HepG2 (cell line): ENCODE results near the gene SUDS3. TPM values are rescaled to one million over a fixed set of nuclear protein-coding genes. Genes with fewer than 3 reads are reported as not detected.

ENCODE experiments used
- ATAC-seq: fragments of 200-7000 bp; cut with Tn5 transposase; 3 replicates; pipeline ENCODE4 v1.9.1; 2020; ENCODE audit warnings: mild to moderate bottlenecking, moderate library complexity
- BruUV-seq: library from RNA; stranded (reverse); fragments of 400-500 nt; replicated peaks from 2 replicates; lab custom pipeline; 2021; lab: Mats Ljungman, UMichigan
- CTCF ChIA-PET: fragments of 300-600 bp; formaldehyde crosslinking; extraction: SDS; loops from one replicate; lab custom pipeline; 2021; ENCODE audit warnings: low total read pairs, inconsistent platforms, low intra/inter-chr PET ratio; lab: Yijun Ruan, JAX
- POLR2A ChIA-PET: fragments of 350-600 bp; sonication (Branson Sonifier 250); formaldehyde crosslinking; loops from one replicate; lab custom pipeline; 2020; ENCODE audit warnings: antibody characterized with exemption, inconsistent platforms; lab: Yijun Ruan, JAX
- DNase-seq: peaks from one replicate; pipeline ENCODE4 v3.0.0-alpha.2; 2015; ENCODE audit warnings: low spot score
- FAIRE-seq: peaks from 3 replicates; lab custom pipeline; 2011; peaks lifted over from hg19 to GRCh38; lab: Jason Lieb, UNC
- H2AFZ ChIP-seq: one replicate; pipeline ENCODE4 v1.6.1; 2011; ENCODE audit warnings: low read length, inconsistent platforms
- H3K27ac ChIP-seq: fragments of 300-600 bp; 3 replicates; pipeline ENCODE4 v1.8.0; 2011; ENCODE audit warnings: mixed run types, mild to moderate bottlenecking, mixed read lengths, low read length, inconsistent platforms; ENCODE audit not compliant: insufficient read depth; ENCODE audit errors: extremely low read length
- H3K27me3 ChIP-seq, 2 experiments: fragments of 200-600 bp in 1 of 2; 2 replicates in 1 of 2; 3 replicates in 1 of 2; pipeline versions ENCODE4 v1.6.0 to v1.8.0; 2011; ENCODE audit warnings: low read length in 2 of 2, mild to moderate bottlenecking in 2 of 2, moderate library complexity in 2 of 2, inconsistent platforms in 1 of 2; ENCODE audit not compliant: insufficient read depth in 2 of 2, control insufficient read depth in 1 of 2
- H3K36me3 ChIP-seq, 2 experiments: fragments of 200-600 bp in 1 of 2; replicated peaks in 1 of 2; 2 replicates in 1 of 2; 3 replicates in 1 of 2; pipeline versions ENCODE4 v1.5.1 to v1.8.0; 2011; ENCODE audit warnings: low read length in 2 of 2, inconsistent platforms in 1 of 2; ENCODE audit not compliant: insufficient read depth in 2 of 2, control insufficient read depth in 1 of 2
- H3K4me1 ChIP-seq: 2 replicates; pipeline ENCODE4 v1.5.1; 2012; ENCODE audit warnings: low read length, inconsistent platforms; ENCODE audit not compliant: insufficient read depth
- H3K4me2 ChIP-seq: 2 replicates; pipeline ENCODE4 v1.6.0; 2011; ENCODE audit warnings: low read depth, low read length, inconsistent platforms
- H3K4me3 ChIP-seq, 3 experiments: fragments of 200-600 bp in 1 of 3; sonication (generic), shearing (Covaris generic) in 1 of 3; replicated peaks in 1 of 3; 2 replicates each; pipeline ENCODE4 v1.5.1; 2011 to 2016; ENCODE audit warnings: low read length in 3 of 3, inconsistent platforms in 2 of 3, low read depth in 2 of 3, mild to moderate bottlenecking in 2 of 3, control low read depth in 1 of 3, mixed read lengths in 1 of 3; ENCODE audit not compliant: insufficient read depth in 1 of 3
- H3K79me2 ChIP-seq: one replicate; pipeline ENCODE4 v1.6.1; 2011; ENCODE audit warnings: low read length, inconsistent platforms; ENCODE audit not compliant: insufficient read depth
- H3K9ac ChIP-seq: 2 replicates; pipeline ENCODE4 v1.6.0; 2011; ENCODE audit warnings: mild to moderate bottlenecking, low read depth, low read length, inconsistent platforms; ENCODE audit not compliant: insufficient read depth
- H3K9me3 ChIP-seq: 2 replicates; pipeline ENCODE4 v1.5.1; 2012; ENCODE audit warnings: mild to moderate bottlenecking, low read length
- H4K20me1 ChIP-seq: 2 replicates; pipeline ENCODE4 v1.6.0; 2011; ENCODE audit warnings: inconsistent platforms, mild to moderate bottlenecking, low read length, moderate library complexity; ENCODE audit not compliant: insufficient read depth
- ARID2 ChIP-seq: sonication (generic); formaldehyde crosslinking; IDR thresholded peaks from 2 replicates; pipeline ENCODE4 v1.8.1; 2022; ENCODE audit warnings: mild to moderate bottlenecking, missing genetic modification reagents, borderline replicate concordance
- ATF2 ChIP-seq: sonication (generic); formaldehyde crosslinking; IDR thresholded peaks from 2 replicates; pipeline ENCODE4 v1.4.0; 2020; ENCODE audit warnings: missing genetic modification reagents
- HDAC1 ChIP-seq: sonication (generic); formaldehyde crosslinking; IDR thresholded peaks from 2 replicates; pipeline ENCODE4 v1.5.1; 2020; ENCODE audit warnings: mild to moderate bottlenecking, missing genetic modification reagents
- KAT2B ChIP-seq: fragments of 150-350 bp; IDR thresholded peaks from 2 replicates; pipeline ENCODE4 v1.6.1; 2014; ENCODE audit warnings: low read depth, low read length, borderline replicate concordance
- REL ChIP-seq: sonication (generic); formaldehyde crosslinking; conservative IDR thresholded peaks from 2 replicates; pipeline ENCODE4 v1.8.0; 2022; ENCODE audit warnings: mild to moderate bottlenecking, missing genetic modification reagents, moderate library complexity
- SATB2 ChIP-seq: sonication (generic); formaldehyde crosslinking; IDR thresholded peaks from 2 replicates; pipeline ENCODE4 v1.5.0; 2020; ENCODE audit warnings: missing genetic modification reagents
- SNAPC5 ChIP-seq: sonication (generic); formaldehyde crosslinking; IDR thresholded peaks from 2 replicates; pipeline ENCODE4 v1.8.1; 2023; ENCODE audit warnings: mild to moderate bottlenecking, missing genetic modification reagents, borderline replicate concordance
- SRSF1 ChIP-seq: fragments of 200-400 bp; formaldehyde crosslinking; optimal IDR thresholded peaks from 2 replicates; pipeline ENCODE3; 2017; ENCODE audit warnings: mild to moderate bottlenecking, low read depth, low read length, moderate library complexity
- THAP11 ChIP-seq: IDR thresholded peaks from 2 replicates; pipeline ENCODE4 v1.6.1; 2016; ENCODE audit warnings: missing biosample characterization, missing genetic modification reagents
- TMF1 ChIP-seq: sonication (generic); formaldehyde crosslinking; IDR thresholded peaks from 2 replicates; pipeline ENCODE4 v1.8.1; 2022; ENCODE audit warnings: low read depth, missing genetic modification reagents
- ZBTB34 ChIP-seq: sonication (generic); formaldehyde crosslinking; IDR thresholded peaks from 2 replicates; pipeline ENCODE4 v1.8.0; 2022; ENCODE audit warnings: mild to moderate bottlenecking, missing genetic modification reagents
- ZBTB38 ChIP-seq: sonication (generic); formaldehyde crosslinking; IDR thresholded peaks from 2 replicates; pipeline ENCODE4 v1.5.1; 2020; ENCODE audit warnings: mild to moderate bottlenecking, missing genetic modification reagents
- ZNF230 ChIP-seq: sonication (generic); formaldehyde crosslinking; IDR thresholded peaks from 2 replicates; pipeline ENCODE4 v1.4.0; 2020; ENCODE audit warnings: mild to moderate bottlenecking, missing genetic modification reagents
- ZNF260 ChIP-seq: sonication (generic); formaldehyde crosslinking; IDR thresholded peaks from 2 replicates; pipeline ENCODE4 v1.4.0; 2020; ENCODE audit warnings: missing genetic modification reagents, low read depth, mild to moderate bottlenecking, borderline replicate concordance
- ZNF383 ChIP-seq: sonication (generic); formaldehyde crosslinking; IDR thresholded peaks from 2 replicates; pipeline ENCODE4 v1.4.0; 2020; ENCODE audit warnings: missing genetic modification reagents, mild to moderate bottlenecking, borderline replicate concordance
- ZNF562 ChIP-seq: sonication (generic); formaldehyde crosslinking; IDR thresholded peaks from 2 replicates; pipeline ENCODE4 v1.8.0; 2022; ENCODE audit warnings: missing genetic modification reagents, borderline replicate concordance
- ZNF644 ChIP-seq: IDR thresholded peaks from 2 replicates; pipeline ENCODE4 v1.6.1; 2016; ENCODE audit warnings: low read depth
- WGBS: methylation state at CpG from one replicate; pipeline ENCODE4 v1.1.6; 2017; ENCODE audit warnings: low lambda C conversion rate; 5-methylcytosine and 5-hydroxymethylcytosine counted together
- in situ Hi-C: cut with HindIII; loops from 2 replicates; pipeline ENCODE4 v1.10.0; 2017; ENCODE audit warnings: low pct_unique_long_range_greater_than_20kb; ENCODE audit not compliant: extremely low pct_ligation_motif_present
- intact Hi-C: fragments of 100-400 bp; cut with micrococcal nuclease; formaldehyde crosslinking; loops from one replicate; pipeline ENCODE4 v1.10.0; 2022; ENCODE audit not compliant: unreplicated experiment
- polyA plus RNA-seq, 8 experiments: library from polyadenylated mRNA; depleted of rRNA in 3 of 8; stranded (reverse) in 7 of 8; unstranded in 1 of 8; fragments of >200 nt; fragmentation: Illumina TruSeq in 4 of 8; extraction: Trizol in 4 of 8; gene quantifications; 2 replicates each; pipeline versions ENCODE4 v1.2.1 to v1.2.3, GENCODE V29; 2011 to 2016; ENCODE audit warnings: low read depth in 4 of 8, missing spikeins in 1 of 8, mixed read lengths in 1 of 8; ENCODE audit not compliant: insufficient read depth in 1 of 8
- total RNA-seq, 5 experiments: library from RNA; depleted of rRNA; stranded (reverse); fragments of >200 nt; fragmentation: Illumina TruSeq; extraction: Trizol; gene quantifications; 2 replicates each; pipeline ENCODE4 v1.2.3, GENCODE V29; 2016; ENCODE audit warnings: low read depth in 1 of 5
- TF ChIP-seq, protein P1 (sequence below): IDR thresholded peaks from 2 replicates; pipeline ENCODE4 v1.6.1; 2016; ENCODE audit warnings: missing biosample characterization, missing genetic modification reagents, low read depth
- TF ChIP-seq, protein P2 (sequence below): sonication (generic); formaldehyde crosslinking; IDR thresholded peaks from 2 replicates; pipeline ENCODE4 v1.5.0; 2020; ENCODE audit warnings: mild to moderate bottlenecking, missing genetic modification reagents

The SUDS3 gene
- total and polyA plus RNA-seq, 2 of the 13 experiments (the other 11 are each of a cell fraction or from before 2014, with no cell fraction given) = 20.2 to 33.1 TPM

DNA sequence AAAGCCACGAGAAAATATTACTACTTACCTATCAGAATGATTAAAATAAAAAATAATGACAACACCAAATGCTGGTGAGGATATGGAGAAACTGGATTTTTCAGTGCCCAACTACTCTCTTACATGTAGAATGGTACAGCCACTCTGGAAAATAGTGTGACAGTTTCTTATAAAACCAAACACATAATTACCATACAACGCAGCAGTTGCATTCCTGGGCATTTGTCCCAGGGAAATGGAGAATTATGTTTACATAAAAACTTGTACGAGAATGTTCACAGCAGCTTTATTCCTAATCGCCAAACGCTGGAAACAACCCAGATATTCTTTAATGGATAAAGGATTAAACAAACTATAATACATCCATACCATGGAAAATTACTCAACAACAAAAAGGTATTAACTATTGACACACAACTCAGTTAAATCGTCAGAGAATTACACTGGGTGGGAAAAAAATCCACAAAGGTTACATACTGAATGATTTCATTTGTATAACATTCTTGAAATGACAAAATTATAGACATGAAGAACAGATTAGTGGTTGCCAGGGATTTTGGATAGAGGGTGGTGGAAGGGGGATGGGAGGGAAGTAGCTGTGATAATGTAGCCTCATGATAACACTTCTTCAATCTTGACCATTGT, 39.0 kb upstream of the SUDS3 start:
- ATAC-seq (no peak), DNase-seq (no peak), FAIRE-seq (no peak)
- no peaks in the 10 kb centered on the region for H3K36me3 ChIP-seq
- no peak overlapping the region for H2AFZ ChIP-seq
- in situ Hi-C loops (no loop called here), intact Hi-C loops (no loop called here)
- no TSS peak for BruUV-seq
- H3K4me2 ChIP-seq = no peak overlapping the region
- peaks cover 5% of the 10 kb centered on the region; the same call in 1 of the 2 replicates for H3K4me1 ChIP-seq
- no peaks in the 10 kb centered on the region for H3K27me3 ChIP-seq
- no peaks in the 10 kb centered on the region for H3K9me3 ChIP-seq
- no peak overlapping the region for H3K27ac ChIP-seq
- H3K9ac ChIP-seq = no peak overlapping the region
- peaks cover 2% of the 10 kb centered on the region for H3K79me2 ChIP-seq
- H4K20me1 ChIP-seq = no peaks in the 10 kb centered on the region
- POLR2A ChIA-PET = no interaction called here
- no peak overlapping the region for H3K4me3 ChIP-seq
- WGBS = 93% methylated on average over 6 of the region's 6 CpGs
- CTCF ChIA-PET = no interaction called here
- no peak for TF ChIP-seq TMF1
- no peak for TF ChIP-seq ZNF644 (CRISPR knock-in tag)
- no peak for TF ChIP-seq SRSF1
- no peak for TF ChIP-seq KAT2B
- TF ChIP-seq ZNF383 (CRISPR knock-in tag) = no peak
- TF ChIP-seq, protein P1, sequence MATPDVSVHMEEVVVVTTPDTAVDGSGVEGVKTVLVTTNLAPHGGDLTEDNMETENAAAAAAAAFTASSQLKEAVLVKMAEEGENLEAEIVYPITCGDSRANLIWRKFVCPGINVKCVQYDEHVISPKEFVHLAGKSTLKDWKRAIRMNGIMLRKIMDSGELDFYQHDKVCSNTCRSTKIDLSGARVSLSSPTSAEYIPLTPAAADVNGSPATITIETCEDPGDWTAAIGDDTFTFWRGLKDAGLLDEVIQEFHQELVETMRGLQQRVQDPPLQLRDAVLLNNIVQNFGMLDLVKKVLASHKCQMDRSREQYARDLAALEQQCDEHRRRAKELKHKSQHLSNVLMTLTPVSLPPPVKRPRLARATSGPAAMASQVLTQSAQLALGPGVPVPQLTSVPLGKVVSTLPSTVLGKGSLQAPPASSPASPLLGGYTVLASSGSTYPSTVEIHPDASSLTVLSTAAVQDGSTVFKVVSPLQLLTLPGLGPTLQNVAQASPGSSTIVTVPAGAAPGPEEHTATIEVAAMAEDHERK = no peak
- TF ChIP-seq, protein P2, sequence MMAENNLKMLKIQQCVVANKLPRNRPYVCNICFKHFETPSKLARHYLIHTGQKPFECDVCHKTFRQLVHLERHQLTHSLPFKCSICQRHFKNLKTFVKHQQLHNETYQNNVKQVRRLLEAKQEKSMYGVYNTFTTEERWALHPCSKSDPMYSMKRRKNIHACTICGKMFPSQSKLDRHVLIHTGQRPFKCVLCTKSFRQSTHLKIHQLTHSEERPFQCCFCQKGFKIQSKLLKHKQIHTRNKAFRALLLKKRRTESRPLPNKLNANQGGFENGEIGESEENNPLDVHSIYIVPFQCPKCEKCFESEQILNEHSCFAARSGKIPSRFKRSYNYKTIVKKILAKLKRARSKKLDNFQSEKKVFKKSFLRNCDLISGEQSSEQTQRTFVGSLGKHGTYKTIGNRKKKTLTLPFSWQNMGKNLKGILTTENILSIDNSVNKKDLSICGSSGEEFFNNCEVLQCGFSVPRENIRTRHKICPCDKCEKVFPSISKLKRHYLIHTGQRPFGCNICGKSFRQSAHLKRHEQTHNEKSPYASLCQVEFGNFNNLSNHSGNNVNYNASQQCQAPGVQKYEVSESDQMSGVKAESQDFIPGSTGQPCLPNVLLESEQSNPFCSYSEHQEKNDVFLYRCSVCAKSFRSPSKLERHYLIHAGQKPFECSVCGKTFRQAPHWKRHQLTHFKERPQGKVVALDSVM (CRISPR knock-in tag) = no peak
- TF ChIP-seq REL (CRISPR knock-in tag) = no peak
- TF ChIP-seq ZNF260 = no peak
- no peak for TF ChIP-seq THAP11 (CRISPR knock-in tag)
- no peak for TF ChIP-seq ZBTB38 (CRISPR knock-in tag)
- no peak for TF ChIP-seq ZBTB34 (CRISPR knock-in tag)
- TF ChIP-seq HDAC1 (CRISPR knock-in tag) = no peak
- TF ChIP-seq ARID2 = no peak
- no peak for TF ChIP-seq ZNF230
- no peak for TF ChIP-seq SNAPC5
- TF ChIP-seq ZNF562 (CRISPR knock-in tag) = no peak
- no peak for TF ChIP-seq ATF2 (CRISPR knock-in tag)
- no peak for TF ChIP-seq SATB2
